Measurements from ENCODE around the gene CCDC57. TPM values are rescaled to one million over a fixed set of nuclear protein-coding genes. Genes with fewer than 3 reads are reported as not detected.

The CCDC57 gene
- total RNA-seq, 1 donor from 2014 or later = 7.9 TPM

- DNase-seq (ENCODE audit: missing footprints) = peak; percentile 91
- no peak for ATAC-seq
- intact Hi-C loops (cut with DNase I) = no loop called here
These were observed 15.7 kb upstream of the CCDC57 start for GRCh38 chr17:82228278-82228841.

GRCh38 chr17:82227629-82228277, 15.1 kb upstream of the CCDC57 start:
- peak; percentile 14 for DNase-seq (ENCODE audit: missing footprints)
- ATAC-seq = no peak
- intact Hi-C loops (cut with DNase I) = no loop called here

DNA sequence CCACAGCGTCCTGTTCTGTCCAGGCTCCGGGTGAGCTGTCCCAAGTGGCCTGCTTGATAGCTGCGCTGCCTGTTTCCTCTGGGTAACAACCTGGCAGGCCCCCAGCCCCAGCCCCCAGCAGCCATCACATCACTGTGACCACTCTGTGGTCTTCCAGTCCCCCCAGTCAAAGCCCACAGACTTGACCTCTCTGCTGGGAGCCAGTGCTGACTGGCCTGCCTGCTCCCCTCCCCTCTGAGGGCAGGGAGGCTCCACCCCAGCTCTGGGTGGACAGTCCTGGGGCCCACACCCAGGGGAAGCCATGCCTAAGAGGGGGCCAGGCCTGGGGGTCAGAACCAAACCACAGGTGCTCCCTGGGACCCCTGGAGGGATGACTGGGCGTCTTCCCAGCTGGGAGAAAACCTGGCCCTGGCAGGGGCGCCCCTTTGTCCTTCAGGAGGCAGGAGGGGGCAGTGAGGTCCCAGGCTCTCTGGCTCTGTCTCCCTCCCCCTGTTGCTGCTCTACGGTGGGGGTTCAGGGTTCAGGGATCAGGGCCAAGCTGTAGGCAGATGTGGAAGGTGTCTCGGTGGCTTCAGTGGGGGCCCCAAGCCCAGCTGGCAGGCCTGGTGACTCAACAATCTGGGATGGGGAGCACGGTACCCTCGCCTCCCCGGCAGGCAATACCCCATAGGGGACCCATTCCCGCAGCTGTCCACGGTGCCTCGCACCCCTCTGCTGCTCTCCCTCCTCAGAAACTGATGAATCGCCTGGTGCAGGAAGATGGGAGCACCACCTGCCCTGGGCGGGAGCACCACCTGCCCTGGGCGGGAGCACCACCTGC, 14.4 kb upstream of the CCDC57 start:
- intact Hi-C loops (cut with DNase I) = no loop called here
- DNase-seq (ENCODE audit: missing footprints) (peak; percentile 64), ATAC-seq (no peak)

- intact Hi-C loops (cut with DNase I) = no loop called here
- peak; percentile 50 for DNase-seq (ENCODE audit: missing footprints)
- no peak for ATAC-seq
These were observed 13.6 kb upstream of the CCDC57 start for GRCh38 chr17:82226146-82226808.

- no peak for ATAC-seq
- peak; percentile 69 for DNase-seq (ENCODE audit: missing footprints)
- intact Hi-C loops (cut with DNase I) = no loop called here
These were observed 12.9 kb upstream of the CCDC57 start for GRCh38 chr17:82225368-82226029.

GRCh38 chr17:82224666-82225065, 12.0 kb upstream of the CCDC57 start:
- ATAC-seq (no peak), DNase-seq (ENCODE audit: missing footprints) (peak; percentile 37)
- intact Hi-C loops (cut with DNase I) = no loop called here

DNA sequence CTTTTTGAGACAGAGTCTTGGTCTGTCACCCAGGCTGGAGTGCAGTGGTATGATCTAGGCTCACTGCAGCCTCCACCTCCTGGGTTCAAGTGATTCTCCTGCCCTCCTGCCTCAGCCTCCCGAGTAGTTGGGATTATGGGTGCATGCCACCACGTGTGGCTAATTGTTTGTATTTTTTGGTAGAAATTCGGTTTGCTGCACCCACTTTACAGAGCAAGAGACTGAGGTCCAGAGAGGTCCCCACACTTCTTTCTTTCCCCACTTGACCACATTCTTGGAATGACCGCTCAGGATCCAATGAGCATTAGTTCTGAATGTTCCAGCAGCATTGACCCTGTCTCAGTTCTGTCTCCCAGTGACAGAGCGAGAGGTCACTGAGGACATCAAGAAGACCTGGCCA, 10.9 kb upstream of the CCDC57 start:
- intact Hi-C loops (cut with DNase I) = no loop called here
- ATAC-seq (no peak), DNase-seq (ENCODE audit: missing footprints) (no peak)

DNA sequence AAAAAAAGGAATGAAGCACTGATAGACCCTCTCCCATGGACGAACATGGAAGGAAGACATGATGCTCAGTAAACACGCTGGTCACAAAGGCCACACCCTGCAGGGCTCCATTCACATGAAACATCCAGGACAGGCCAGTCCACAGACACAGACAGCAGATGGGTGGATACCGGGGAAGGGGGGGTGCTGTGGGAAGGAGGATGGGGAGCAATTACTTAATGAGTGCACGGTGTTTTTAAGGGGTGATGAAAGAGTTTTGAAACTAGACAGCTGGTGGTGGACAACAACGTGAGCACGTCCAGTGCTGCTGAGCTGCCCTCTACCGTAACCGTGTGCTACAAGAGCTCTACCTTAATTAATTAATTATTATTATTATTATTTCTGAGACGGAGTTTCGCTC, 10.2 kb upstream of the CCDC57 start:
- no peak for ATAC-seq
- peak; percentile 44 for DNase-seq (ENCODE audit: missing footprints)
- intact Hi-C loops (cut with DNase I) = no loop called here

GRCh38 chr17:82221341-82221902, 8.8 kb upstream of the CCDC57 start:
- ATAC-seq (no peak), DNase-seq (ENCODE audit: missing footprints) (no peak)
- intact Hi-C loops (cut with DNase I) = no loop called here

DNA sequence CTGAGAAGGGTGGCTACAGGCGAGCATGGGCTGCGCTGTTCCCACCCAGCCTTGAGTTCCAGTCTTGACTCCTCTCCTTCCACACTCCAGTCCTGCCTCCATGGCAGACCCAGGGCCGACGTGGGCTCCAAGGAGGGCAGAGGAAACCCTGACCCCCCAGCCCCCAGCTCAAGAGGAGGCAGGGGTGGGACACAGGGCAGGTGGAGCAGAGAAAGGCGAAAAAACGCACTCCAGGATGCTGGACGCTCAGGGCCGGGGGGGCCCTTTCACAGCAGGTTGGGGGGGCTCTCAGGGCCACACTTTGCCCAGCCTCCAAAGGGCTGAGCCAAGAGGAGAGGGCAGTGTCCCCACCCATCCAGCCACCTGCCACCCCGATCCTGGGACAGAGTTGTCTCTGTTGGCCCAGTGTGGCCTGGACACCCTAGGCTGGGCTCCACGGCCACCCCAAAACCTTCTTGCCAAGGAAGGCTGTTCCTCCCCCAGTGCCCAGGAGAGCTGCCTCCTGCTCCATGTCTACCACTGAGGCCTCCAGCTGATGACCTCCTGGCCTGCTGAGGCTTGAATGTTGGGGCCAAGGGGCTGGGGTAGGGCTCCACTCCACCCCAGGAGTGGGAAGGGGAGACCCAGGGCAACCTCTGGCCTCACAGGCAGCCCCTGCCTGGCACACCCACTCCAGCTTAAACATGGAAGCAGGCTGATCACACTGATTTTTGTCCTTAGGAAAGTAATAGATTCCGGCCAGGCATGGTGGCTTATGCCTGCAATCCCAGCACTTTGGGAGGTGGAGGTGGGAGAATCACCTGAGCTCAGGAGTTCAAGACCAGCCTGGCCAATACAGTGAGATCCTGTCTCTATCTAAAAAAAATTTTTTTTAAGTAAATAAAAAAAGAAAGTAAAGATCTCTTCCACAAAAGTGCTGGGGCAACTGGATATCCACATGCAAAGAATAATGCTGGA, 7.4 kb upstream of the CCDC57 start:
- peak; percentile 37 for DNase-seq (ENCODE audit: missing footprints)
- intact Hi-C loops (cut with DNase I) = no loop called here
- ATAC-seq = no peak

DNA sequence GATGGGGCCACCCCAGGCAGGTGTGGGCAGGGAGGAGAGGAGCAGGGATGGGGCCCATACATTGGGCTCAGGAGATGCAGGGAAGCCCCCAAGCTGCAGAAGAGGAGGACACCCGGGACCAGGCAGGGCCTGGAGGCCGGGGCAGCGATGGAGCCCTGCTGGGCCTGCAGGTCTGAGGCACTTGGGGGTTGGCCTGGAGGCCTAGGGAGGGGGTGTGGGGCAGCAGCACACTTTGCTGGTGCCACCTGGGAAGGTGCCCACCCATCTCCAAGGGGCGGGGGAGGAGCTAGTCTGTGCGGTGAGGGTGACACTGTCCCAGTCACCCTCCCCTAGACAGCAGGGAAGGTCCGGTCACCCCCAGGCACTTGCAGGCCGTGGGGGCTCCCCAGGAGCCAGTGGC, 6.4 kb upstream of the CCDC57 start:
- ATAC-seq (no peak), DNase-seq (ENCODE audit: missing footprints) (peak; percentile 37)
- intact Hi-C loops (cut with DNase I) = no loop called here

- intact Hi-C loops (cut with DNase I) = no loop called here
- DNase-seq (ENCODE audit: missing footprints) (peak; percentile 49), ATAC-seq (no peak)
These were observed 5.9 kb upstream of the CCDC57 start for GRCh38 chr17:82218349-82219075.

- intact Hi-C loops (cut with DNase I) = no loop called here
- DNase-seq (ENCODE audit: missing footprints) (peak; percentile 93), ATAC-seq (peak; percentile 37)
These were observed 5.0 kb upstream of the CCDC57 start for GRCh38 chr17:82217530-82218204.

GRCh38 chr17:82217120-82217529, 4.5 kb upstream of the CCDC57 start:
- intact Hi-C loops (cut with DNase I) = no loop called here
- peak; percentile 12 for ATAC-seq
- DNase-seq (ENCODE audit: missing footprints) = peak; percentile 88

DNA sequence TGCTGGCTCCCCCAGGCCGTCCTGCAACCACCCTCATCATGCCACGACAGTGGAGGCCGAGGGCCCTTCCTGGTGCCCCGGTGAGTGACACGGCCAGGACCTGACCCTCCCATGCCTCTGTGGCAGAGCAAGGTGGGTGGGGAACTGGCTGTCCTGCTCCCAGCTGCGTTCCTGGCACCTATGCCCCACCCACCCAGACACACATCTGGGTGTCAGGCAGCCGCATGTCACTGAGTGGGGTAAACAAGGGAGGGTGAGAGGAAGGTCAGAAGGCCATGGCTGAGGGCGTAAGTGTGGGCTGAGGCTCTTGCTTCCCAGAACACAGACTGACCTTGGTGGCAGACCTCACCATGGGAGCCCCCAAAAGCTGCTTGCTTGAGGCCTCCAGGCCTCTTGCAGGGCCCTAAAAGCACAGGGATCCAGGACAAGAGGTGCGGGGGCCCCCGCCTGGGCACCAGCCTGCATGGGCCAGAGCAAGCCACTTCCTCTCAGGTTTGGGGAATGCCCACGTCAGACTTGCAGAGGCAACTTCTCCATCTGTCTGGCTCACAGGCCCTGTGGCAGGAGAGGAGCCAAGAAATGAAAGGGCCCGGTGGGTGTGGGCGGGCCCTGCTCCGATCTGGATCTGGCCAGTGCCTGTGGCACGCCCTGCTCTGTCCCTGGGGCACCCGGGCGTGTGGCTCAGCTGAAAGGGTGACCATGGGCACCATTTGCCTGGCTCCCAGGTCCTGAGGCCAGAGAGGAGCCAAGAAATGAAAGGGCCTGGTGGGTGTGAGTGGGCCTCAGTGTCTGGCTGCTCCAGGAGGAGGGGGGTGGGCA, 3.9 kb upstream of the CCDC57 start:
- intact Hi-C loops (cut with DNase I) = no loop called here
- peak; percentile 92 for DNase-seq (ENCODE audit: missing footprints)
- peak; percentile 57 for ATAC-seq

DNA sequence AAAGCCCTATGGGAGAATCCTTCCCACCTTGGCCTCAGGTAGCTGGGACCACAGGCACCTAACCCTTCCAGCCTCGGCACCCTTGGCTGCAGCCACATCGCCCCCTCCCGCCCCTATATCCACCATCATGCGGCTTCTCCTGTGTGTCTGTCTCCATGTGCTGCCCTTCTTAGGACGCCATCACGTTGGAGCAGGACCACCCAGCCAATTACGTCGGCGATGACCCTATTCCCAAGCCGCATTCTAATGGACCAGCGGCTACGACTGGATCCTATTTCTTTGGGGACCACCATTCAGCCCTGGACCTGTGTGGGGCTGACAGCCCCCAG, 3.3 kb upstream of the CCDC57 start:
- intact Hi-C loops (cut with DNase I) = no loop called here
- ATAC-seq (no peak), DNase-seq (ENCODE audit: missing footprints) (no peak)

Measured in Right ventricle myocardium inferior (tissue), 1 donor.